ENCODE measurements around the gene MS4A10.

- TF ChIP-seq POLR2AphosphoS5 (IDR thresholded peaks at IDR 0.05; ENCODE audit: low read depth, low read length) (peak; percentile 77; the same call in 1 of the 2 replicates), TAF1 (IDR thresholded peaks at IDR 0.05; ENCODE audit: borderline replicate concordance, low read depth, low read length) (no peak), POLR2A (IDR thresholded peaks at IDR 0.05; ENCODE audit: low read depth, low read length) (peak; percentile 47; the same call in 1 of the 2 replicates)
Observed at GRCh38 chr11:60764879-60765278, 20.3 kb upstream of the MS4A10 start.
